NCI-H446 treated with DMSO at 0.1 percent for 48 hours (cell line): Measurements from ENCODE around the gene UBE2QL1.

Experiments
- DNase-seq: peaks from one replicate; lab custom pipeline; 2025; lab: John Stamatoyannopoulos, UW

UBE2QL1 gene

GRCh38 chr5:6455571-6456200 is 7.0 kb downstream of the UBE2QL1 start:
- DNase-seq = no peak

GRCh38 chr5:6456766-6457370 is 8.2 kb downstream of the UBE2QL1 start:
- DNase-seq = no peak

GRCh38 chr5:6457592-6457991 is 8.9 kb downstream of the UBE2QL1 start:
- DNase-seq = no peak

GRCh38 chr5:6458833-6459232 is 10.2 kb downstream of the UBE2QL1 start:
- no peak for DNase-seq

GRCh38 chr5:6459896-6460295 is 11.2 kb downstream of the UBE2QL1 start:
- DNase-seq = no peak

GRCh38 chr5:6461006-6461405 is 12.3 kb downstream of the UBE2QL1 start:
- no peak for DNase-seq

- no peak for DNase-seq
Observed at GRCh38 chr5:6461793-6462650, 13.4 kb downstream of the UBE2QL1 start.

GRCh38 chr5:6462671-6463070 is 14.0 kb downstream of the UBE2QL1 start:
- DNase-seq = no peak

- DNase-seq = no peak
Observed at GRCh38 chr5:6464441-6464840, 15.8 kb downstream of the UBE2QL1 start.

- DNase-seq = no peak
Observed at GRCh38 chr5:6465831-6466790, 17.5 kb downstream of the UBE2QL1 start.

GRCh38 chr5:6466975-6467567 is 18.4 kb downstream of the UBE2QL1 start:
- no peak for DNase-seq

GRCh38 chr5:6467591-6467990 is 18.9 kb downstream of the UBE2QL1 start:
- no peak for DNase-seq

GRCh38 chr5:6468104-6468503 is 19.4 kb downstream of the UBE2QL1 start:
- no peak for DNase-seq

GRCh38 chr5:6468870-6469269 is 20.2 kb downstream of the UBE2QL1 start:
- DNase-seq = no peak

GRCh38 chr5:6469836-6470235 is 21.2 kb downstream of the UBE2QL1 start:
- no peak for DNase-seq

GRCh38 chr5:6470672-6471071 is 22.0 kb downstream of the UBE2QL1 start:
- no peak for DNase-seq

GRCh38 chr5:6471252-6471651 is 22.6 kb downstream of the UBE2QL1 start:
- DNase-seq = no peak

- no peak for DNase-seq
Observed at GRCh38 chr5:6472792-6473191, 24.1 kb downstream of the UBE2QL1 start.

GRCh38 chr5:6473284-6473683 is 24.6 kb downstream of the UBE2QL1 start:
- DNase-seq = no peak

GRCh38 chr5:6475626-6476312 is 27.1 kb downstream of the UBE2QL1 start:
- DNase-seq = no peak

GRCh38 chr5:6476313-6476661 is 27.6 kb downstream of the UBE2QL1 start:
- DNase-seq = no peak
